SW 1271 (cell line): ENCODE data around the gene CRYBA2.

Experiments used
- DNase-seq, 2 experiments: peaks; one replicate each; lab custom pipeline; 2025; lab: John Stamatoyannopoulos, UW

Gene CRYBA2

DNA sequence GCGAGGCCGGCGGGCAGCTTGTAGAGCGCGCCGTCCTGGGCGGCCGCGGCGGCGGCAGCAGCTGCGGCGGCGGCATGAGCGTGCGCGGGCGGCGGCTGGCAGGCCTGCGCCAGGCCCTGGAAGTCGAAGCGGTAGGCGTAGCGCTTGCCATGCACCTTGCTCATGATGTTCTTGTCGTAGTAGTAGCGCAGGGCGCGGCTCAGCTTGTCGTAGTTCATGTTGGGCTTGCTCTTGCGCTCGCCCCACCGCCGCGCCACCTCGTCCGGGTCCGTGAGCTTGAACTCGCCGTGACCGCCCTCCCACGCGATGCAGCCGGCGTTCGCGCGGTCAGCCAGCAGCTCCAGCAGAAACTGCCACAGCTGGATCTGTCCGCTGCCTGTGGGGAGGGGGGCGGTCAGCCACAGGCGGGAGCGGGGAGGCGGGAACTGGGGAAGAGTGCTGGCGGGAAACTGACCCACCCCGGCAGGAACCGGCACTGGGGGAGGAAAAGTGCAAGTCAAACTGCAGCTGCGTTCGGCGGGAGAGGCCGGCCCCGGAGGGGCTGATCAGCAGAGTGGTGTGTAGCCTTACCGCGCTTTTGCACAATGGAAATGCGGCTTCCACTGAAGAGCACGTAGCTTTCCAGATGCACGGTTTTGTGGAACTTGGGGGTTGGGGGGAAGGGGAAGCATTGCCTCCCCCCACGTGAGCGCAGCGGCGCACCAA lies 11.2 kb downstream of the CRYBA2 start:
- no peak for DNase-seq

DNA sequence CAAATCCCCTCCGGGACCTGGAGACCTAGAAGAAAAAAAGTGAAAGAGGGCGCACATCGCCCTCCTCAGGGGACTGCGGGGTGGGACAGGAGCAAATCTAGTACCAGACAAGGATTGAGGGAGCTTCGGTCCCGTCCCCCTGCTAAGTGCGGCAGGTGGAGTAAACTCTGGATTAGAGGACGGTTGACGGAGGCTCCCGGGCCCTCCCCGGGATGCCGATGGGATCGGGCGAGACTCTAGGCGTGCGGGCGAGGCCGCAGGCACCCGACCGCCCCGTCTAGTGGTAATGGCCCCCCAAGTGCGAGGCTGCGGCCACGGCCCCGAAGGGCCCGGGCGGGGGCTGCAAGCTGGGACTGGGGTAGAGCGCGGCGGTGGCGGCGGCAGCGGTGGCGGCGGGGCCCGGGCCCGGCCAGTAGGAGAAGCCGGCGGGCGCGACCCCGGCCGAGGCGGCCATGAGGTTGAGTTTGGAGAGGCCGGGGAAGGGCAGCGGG lies 11.8 kb downstream of the CRYBA2 start:
- DNase-seq, result no peak

DNA sequence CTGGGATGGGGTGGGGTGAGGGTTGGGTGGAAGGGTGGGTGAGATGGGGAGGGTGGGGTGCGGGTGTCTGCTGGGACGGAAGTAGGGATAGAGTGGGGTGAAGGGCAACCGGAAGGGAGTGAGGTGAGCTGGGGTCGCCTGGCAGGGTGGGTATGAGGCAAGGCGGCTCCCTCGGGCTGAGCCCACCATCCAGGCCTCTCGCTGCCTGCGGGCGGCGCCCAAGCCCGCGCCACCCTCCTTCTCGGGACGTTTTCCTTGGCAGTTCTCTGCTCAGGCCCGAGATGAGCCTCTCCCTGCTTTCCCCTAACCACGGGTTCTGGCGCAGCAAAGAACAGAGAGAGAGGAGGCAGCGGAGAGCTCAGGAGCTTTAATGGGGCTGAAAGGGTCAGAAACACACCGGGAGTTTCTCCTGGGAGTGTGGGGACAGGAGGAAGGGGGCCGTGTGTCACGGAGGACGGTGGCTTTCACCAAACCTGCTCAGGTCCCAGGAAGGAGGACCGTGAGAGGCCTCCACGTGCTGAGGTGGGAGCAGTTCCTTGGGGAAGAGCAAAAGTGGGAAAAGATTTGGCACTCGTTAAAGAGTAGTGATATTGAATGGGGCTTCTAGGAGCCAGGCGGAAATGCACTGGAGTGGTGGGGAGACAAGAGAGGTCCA lies 12.4 kb downstream of the CRYBA2 start:
- DNase-seq, result no peak

DNA sequence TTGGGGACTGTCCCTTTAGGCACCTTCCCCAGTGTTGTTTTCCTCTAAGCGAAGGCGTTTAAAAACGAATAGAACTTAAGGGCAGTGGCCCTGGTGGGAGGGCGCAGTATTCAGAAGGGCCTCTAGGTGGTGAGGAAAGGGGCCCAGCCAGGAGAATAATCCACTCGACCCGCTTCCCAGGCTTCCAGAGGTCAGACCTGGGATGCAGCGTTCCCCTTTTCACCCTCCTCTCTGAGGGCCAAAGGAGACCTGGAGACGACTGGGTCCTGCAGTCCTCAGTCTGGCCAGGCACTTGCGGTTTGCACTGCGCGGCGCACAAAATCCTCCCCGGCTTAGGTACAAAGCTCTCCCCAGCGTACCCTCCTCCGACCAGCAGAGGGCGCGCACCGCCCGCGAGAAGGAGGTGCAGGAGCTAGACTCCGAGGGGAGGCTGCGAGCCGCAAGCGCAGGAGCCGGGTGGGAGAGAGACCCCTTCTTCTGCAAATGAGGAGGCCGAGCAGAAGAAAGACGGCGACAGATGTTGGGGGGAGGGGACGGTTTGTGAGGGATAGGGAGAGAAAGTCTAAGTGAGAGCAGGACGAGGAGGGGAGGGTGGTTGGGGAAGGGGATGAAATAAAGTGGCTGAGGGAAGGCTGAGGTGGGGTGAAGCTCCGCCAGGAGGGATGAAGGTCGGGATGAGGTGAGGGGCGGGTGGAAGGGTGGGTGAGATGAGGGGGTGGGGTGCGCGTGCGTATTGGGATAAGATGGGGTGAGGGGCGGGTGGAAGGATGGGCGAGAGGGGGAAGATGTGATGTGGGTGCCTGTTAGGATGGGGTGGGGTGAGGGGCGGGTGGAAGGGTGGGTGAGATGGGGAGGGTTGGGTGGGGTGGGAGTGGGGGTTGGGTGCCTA lies 13.1 kb downstream of the CRYBA2 start:
- peak; percentile 31 to 73 for DNase-seq

DNA sequence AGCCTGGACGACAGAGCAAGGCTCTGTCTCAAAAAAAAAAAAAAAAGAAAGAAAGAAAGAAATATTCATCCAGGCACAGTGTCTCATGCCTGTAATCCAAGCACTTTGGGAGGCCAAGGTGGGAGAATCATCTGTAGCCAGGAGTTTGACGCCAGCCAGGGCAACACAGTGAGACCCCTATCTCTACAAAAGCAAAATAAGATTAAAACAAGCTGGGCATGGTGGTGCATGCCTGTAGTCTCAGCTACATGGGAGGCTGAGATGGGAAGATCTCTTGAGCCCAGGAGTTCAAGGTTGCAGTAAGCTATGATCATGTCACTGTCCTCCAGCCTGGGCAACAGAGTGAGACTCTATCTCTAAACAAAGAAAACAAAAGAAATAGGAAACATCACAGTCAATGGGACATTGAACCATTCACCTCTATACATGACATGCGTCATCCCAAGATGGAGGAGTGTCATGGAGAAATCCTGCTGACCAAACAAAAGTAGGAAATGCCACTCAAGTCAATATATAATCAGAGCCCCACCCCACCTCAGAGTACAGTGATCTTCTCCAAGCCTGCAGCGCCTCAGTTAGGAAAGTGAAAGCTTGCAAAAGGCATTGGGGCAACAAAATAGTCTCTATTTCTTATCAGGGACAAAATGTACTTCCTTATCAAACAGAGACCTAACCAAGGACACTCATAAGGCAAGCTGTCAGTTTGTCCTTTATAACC lies 18.0 kb downstream of the CRYBA2 start:
- DNase-seq, result no peak

DNA sequence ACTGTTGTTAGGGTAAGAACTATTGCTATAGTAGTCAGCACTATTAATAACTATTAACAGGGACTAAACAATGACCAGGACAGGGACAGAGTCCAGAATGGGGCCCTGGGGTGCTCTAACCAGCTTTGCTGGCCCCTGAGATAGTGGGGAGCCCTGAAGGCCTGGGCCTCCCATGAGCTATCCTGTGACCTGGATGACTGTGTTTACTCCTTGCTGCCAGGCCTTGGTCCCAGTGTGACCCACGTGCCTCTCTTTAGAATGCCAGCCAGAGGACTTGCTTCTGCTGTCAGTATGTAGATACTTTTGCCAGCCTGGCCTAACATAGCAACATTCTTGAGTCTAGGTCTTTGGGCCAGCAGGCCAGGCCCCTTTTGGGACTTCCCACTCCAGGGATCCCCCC lies 22.3 kb downstream of the CRYBA2 start:
- no peak for DNase-seq

DNA sequence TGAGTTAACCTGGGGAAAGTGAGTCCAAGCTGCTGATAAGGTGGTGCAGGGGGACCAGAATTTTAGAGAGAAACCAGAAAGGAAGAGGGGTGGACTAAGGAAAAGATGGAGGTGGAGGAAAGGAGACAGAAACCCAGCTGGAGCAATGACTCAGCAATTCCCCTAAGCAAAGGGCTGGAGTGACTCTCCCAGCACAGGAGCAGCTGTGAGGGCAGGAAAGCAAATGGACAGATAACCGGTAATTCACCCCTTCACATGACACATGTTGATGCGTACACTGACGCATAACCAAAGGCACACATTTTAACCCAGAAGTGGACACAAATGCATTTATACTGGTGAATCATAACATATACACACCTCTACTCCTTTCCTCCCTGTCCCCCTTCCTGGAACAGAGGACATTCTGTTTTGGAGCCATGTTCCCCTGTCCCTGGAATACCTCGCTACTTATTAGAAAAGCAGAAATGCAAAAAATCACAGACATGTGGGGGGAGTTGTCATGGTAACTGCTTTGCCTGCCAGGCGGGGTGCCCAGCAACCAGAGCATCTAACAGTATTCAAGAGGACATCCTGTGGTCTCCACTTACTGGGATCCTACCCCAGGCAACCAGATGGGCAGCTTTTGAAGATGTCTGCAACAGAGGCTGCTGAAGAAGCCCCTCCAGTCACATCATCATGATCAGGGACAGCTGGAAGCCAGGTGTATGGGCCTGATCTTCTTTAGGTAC lies 29.0 kb downstream of the CRYBA2 start:
- no peak for DNase-seq

DNA sequence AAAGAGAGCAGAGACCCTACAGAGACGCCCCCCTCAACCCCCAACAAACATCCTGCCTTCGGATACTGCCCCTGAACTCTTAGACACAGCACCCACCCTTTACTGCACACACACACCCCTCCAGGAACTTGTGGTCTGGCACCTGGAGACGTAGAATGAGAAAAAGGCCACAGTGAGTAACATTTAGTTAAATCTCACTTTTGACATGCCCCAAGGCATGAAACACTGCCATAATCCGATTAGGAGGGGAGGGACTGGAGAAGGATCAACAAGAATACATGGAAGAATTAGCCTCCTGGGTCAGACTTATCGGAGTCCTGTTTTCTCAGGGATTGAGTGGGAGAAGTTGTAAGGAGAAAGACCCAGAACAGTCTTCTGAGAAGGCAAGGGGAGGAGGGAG lies 29.6 kb downstream of the CRYBA2 start:
- DNase-seq, result no peak

DNA sequence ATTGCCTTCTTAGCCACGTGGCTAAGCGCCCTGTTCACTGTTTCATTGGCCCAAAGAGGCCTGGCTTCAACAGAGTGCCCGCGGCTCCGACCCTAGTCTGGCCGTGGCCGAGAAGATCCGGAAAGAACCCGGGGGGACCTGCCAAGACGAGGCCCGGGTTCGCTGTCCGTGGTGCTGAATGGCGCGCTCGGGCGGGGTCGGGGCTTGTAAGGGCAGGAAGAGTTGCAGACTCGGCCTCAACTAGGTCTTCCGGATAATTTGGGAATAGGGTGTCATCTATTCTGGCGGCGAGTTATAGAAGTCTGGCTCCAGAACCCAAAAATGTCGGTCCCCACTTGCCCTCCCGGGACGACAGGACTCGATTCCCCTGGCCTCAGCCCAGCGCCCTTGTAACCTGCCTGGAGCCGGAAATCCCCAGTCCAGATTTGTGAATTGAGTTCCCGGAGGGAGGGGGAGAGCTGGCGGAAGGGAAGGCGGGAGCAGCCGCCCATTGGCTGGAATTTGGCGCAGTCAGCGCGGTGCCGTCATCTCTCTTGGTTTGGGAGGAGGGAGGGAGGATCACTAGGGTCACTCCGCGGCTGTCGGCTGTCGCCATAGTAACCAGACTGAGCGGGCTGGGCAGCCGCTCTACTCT lies 30.2 kb downstream of the CRYBA2 start:
- DNase-seq, result no peak

DNA sequence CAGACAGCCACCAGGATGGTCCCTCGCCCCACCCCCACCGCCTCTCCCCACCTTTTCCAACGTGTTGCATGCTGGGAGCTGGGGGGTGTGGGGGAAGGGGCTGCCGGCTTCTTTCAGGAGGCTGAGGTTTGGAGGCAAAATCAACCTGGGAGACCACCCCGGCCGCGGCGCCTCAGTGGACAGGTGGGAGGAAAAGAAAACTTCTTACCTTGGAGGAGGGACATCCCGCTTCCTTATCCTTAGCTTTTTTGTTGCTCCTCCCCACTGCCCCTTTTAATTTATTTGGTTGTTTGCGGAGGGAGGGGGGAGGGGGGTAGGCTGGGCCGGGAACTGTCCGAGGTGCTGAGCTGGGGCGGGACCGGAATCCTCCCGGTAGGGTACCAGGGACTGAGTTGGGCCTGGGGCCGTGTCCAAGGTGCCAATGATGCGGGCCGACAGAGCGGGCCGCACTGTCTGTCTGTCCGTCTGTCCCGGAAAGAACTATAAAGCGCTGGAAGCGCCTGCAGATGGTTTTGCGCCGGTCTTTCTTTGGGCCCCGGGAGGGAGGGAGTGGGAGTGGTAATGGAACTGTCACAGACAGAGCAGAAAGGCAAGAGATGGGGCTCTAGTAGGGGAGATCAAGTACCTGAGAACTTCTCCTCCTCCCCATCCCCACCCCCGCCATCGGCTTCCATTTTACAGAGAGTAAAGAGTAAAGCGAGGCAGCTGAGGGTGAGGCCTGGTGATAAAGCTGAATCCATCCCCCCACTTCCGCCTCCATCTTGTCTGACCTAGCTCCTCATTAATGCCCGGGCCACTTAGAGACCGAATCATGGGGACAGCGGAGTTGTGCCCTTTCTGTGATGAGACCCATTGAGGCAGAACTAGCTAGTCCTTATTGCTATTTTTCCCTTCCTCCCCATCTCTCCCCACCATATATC lies 31.3 kb downstream of the CRYBA2 start:
- DNase-seq, result no peak

DNA sequence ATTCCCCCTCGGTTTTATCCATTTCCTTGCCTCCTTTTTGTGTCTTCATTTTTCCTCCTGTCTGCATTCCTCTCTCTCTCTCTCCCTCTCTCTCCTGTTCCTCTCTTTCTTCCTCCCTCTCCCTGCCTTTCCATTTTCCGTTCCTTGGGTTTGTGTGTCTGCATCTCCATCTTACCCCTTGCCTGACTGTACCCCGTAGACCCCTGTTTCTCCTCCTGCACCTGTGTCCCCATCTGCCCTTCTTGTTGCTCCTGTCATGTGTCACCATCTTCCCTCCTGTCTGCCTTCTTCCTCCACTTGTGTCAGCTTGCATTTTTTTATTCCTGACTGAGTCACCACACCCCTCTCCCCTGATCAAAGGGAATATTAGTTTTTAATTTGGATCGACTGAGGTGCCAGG lies 32.0 kb downstream of the CRYBA2 start:
- DNase-seq, result no peak

DNA sequence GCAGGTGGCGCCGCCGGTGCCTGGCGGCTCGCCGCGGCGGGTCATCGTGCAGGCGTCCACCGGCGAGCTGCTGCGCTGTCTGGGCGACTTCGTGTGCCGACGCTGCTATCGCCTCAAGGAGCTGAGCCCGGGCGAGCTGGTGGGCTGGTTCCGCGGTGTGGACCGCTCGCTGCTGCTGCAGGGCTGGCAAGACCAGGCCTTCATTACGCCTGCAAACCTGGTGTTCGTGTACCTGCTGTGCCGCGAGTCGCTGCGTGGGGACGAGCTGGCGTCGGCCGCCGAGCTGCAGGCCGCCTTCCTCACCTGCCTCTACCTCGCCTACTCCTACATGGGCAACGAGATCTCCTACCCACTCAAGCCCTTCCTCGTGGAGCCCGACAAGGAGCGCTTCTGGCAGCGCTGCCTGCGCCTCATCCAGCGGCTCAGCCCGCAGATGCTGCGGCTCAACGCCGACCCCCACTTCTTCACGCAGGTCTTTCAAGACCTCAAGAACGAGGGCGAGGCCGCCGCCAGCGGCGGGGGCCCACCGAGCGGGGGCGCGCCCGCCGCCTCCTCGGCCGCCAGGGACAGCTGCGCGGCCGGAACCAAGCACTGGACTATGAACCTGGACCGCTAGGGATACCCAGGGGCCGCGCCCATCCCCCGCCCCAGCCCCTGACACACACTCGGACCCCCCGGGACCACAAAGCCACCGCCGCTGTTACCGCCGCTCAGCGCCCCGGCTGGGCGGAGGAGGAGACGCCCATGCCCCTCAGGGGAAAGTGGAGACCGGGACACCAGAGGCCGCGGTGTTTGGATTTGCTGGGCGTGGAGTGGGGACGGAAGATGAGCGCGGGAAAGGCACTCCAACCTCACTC lies 32.7 kb downstream of the CRYBA2 start:
- DNase-seq, result no peak

DNA sequence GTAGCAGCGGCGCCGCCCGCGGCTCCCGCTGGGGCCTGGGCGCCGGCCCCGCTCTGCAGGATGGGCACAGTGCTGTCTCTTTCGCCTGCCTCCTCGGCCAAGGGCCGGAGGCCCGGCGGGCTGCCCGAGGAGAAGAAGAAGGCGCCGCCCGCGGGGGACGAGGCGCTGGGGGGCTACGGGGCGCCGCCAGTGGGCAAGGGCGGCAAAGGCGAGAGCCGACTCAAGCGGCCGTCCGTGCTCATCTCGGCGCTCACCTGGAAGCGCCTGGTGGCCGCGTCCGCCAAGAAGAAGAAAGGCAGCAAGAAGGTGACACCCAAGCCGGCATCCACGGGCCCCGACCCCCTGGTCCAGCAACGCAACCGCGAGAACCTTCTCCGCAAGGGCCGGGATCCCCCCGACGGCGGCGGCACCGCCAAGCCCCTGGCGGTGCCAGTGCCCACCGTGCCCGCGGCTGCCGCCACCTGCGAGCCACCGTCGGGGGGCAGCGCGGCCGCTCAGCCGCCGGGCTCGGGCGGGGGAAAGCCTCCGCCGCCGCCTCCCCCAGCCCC lies 33.4 kb downstream of the CRYBA2 start:
- DNase-seq, result no peak

DNA sequence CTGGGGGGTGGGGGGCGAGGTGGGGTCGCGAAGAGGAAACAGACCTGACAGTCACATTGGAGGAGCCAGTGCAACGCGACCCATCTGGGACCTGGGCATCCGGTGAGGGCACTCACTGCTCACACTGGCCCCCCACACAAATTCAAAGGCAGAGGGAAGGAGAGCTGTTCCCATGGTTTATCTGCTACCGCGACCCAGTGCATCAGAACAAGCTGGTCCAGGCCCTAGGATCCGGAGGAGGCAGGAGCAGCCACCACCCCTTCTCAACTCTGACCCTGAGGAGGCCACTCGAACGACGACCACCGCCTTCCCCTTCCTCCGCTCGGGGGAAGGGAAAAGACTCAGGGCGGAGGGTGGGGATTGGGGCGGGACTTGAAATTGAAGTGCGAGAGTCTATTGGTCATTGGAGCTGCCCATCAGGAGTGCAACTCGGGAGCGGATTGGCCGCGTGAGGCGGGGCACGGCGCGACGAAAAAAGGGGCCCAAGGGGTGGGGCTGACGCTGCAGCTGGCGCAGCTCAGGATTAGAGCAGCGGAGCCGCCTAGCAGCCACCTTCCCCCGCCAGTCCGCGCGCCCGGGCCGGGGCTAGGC lies 34.0 kb downstream of the CRYBA2 start, which contains the start of gene CDK5R2:
TSS of gene CDK5R2 (plus strand) at position 526 of the 591 bp plus-strand sequence. CDS start 155 bp downstream, outside the sequence.
- DNase-seq, result peak; percentile 57 to 86

DNA sequence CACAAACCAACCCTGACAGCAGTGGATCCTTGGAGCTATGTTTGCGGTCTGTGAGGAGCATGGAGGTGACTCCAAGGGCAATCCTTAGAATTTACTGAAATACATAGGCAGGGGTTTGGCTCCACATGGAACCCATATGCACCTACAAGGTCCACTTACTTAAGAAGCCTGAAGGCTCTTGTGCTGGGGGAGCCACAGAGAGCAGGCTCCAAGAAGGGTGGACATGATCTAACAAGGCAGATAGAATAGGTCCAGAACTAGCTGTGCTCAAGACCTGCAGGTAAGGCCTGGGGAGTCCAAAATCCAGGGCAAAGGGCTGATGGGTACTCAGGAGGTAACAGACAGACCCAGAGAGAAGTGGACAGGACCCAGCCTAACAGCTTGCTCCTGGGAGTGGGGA lies 34.9 kb downstream of the CRYBA2 start:
- no peak for DNase-seq

DNA sequence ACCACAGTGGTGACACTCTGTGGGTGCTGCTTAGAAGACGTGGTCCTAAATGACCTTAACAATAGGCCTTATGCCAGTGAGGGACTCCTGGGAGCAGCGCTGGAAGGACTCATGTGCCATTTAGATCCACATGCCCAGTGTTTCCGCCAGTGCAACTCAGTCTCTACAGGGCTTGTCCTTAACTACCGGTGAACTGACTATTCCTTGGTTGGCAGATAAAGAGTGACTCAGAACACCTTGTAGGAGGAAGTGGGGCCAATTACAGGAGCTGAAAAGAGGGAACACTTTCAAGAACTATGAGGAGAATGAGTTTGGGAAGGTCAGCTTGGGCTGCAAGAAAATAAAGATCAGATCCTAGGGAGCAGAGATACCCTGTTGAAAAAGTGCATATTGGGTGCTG lies 35.6 kb downstream of the CRYBA2 start:
- no peak for DNase-seq

DNA sequence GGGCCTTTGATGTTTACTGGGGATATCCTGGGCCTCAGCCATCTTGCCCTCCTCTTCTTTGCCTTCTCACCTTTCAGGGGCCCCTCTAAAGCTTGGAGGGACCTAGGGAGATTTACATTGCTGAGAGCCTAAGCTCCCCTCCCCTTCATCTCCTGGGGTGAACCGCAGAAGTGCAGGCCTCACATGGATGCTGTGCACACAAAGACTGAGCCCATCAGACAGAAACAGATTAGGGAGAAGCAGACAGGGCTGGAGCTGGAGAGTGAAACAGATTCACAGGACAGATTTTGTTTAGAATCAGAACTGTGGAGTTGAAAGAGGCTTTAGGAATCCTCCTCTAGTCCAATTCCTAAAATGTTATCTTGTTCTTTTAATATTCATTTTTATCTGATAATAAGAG lies 37.2 kb downstream of the CRYBA2 start:
- no peak for DNase-seq
